Psoas muscle (tissue), 7 donors: ENCODE results near the gene YAE1. TPM values are rescaled to one million over a fixed set of nuclear protein-coding genes. Genes with fewer than 3 reads are reported as not detected.

Source experiments
- polyA plus RNA-seq, 3 donors: library from polyadenylated mRNA; stranded (reverse); fragments of 200-250 nt; gene quantifications; one replicate each; pipeline ENCODE4 v1.2.3, GENCODE V29; 2013
- total RNA-seq, 4 donors: library from RNA; stranded (reverse); fragmentation: NEBNext Ultra II Directional in 2 of 4; extraction: Animal tissue kit (Norgen Biotek cat#: 25700) in 2 of 4; gene quantifications; one replicate each; pipeline versions ENCODE4 v1.2.1 to v1.2.4, GENCODE V29; 2021 to 2023
- donor health status: healthy with polysubstance abuse.
- donor health status: DM: no; HTN: no; CAD: no; lungs with moderate emphysema.
- donor health status: Bipolar disorder and iron deficiency.
- donor health status: healthy.
- donor health status: DM: no; HTN: no; CAD: no.
- donor health status: DM: no; HTN: no; CAD: no.
- donor health status: DM: yes; HTN: yes; CAD: no.

YAE1 gene
- total and polyA plus RNA-seq, 7 donors: 7.6 to 20.9 (median 15.1) TPM

Other genes with a start within 250 kb of the YAE1 start
- 10 to 100 TPM; 15.7 to 19.3 (median 17.7) TPM for gene RALA, start 57.2 kb downstream of the YAE1 start, total RNA-seq
- 10 to 100 TPM; 15.1 to 33.9 (median 28.7) TPM for gene RALA, start 57.2 kb downstream of the YAE1 start, polyA plus RNA-seq